Placental epithelial cell (primary cell): ENCODE results near the gene ZNF608. TPM values are rescaled to one million over a fixed set of nuclear protein-coding genes. Genes with fewer than 3 reads are reported as not detected.

Experiments used
- total RNA-seq: library from RNA; depleted of rRNA; stranded (reverse); fragments of >200 nt; gene quantifications from 2 replicates; pipeline ENCODE4 v1.2.3, GENCODE V29; 2012

The ZNF608 gene, protein sequence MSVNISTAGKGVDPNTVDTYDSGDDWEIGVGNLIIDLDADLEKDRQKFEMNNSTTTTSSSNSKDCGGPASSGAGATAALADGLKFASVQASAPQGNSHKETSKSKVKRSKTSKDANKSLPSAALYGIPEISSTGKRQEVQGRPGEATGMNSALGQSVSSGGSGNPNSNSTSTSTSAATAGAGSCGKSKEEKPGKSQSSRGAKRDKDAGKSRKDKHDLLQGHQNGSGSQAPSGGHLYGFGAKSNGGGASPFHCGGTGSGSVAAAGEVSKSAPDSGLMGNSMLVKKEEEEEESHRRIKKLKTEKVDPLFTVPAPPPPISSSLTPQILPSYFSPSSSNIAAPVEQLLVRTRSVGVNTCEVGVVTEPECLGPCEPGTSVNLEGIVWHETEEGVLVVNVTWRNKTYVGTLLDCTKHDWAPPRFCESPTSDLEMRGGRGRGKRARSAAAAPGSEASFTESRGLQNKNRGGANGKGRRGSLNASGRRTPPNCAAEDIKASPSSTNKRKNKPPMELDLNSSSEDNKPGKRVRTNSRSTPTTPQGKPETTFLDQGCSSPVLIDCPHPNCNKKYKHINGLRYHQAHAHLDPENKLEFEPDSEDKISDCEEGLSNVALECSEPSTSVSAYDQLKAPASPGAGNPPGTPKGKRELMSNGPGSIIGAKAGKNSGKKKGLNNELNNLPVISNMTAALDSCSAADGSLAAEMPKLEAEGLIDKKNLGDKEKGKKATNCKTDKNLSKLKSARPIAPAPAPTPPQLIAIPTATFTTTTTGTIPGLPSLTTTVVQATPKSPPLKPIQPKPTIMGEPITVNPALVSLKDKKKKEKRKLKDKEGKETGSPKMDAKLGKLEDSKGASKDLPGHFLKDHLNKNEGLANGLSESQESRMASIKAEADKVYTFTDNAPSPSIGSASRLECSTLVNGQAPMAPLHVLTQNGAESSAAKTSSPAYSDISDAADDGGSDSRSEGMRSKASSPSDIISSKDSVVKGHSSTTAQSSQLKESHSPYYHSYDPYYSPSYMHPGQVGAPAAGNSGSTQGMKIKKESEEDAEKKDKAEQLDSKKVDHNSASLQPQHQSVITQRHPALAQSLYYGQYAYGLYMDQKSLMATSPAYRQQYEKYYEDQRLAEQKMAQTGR (N-terminal part only)
- total RNA-seq = 17.5 and 24.7 TPM in 2 replicates

GRCh38 chr5:124745928-124746915 is at the start of gene ZNF608:
Gene ZNF608, minus strand, starts transcription at chr5:124746639. Its CDS starts 1,650 bp downstream, at chr5:124744989.

